NCI-H345 (cell line): Measurements from ENCODE around the gene PYGO2.

Source experiments
- DNase-seq: peaks from one replicate; lab custom pipeline; 2025; lab: John Stamatoyannopoulos, UW

The PYGO2 gene

DNA sequence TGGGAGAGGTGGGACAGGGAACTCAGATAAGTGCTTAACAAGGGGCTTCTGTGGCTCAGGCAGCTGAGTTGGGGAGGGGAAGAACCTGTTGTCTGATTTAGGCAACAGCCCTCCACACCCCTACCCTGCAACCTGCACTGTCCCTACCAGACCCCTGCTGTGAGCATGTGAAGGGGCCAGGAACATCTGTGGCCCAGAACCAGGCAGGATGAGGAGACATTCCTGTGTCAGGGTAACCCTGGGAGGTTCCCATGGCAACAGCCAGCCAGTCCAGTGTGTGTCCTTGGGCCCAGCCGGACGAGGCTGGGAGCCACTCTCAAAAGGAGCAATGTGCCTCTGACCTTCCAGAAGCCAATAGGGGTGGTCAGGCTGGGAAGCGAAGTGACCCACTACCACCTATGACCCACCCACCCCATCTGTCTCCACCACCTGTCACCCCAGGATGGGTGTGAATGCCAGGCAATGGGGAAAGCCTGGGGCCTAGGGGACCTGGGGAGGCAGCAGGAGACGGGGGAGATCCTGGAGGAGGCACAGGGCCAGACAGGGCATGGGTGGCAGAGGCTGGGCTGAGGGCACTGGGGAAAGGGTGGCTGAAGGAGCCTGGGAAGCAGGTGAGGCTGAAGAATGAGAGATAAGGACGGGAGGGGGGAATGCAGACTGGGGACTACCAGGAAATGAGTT is 20.1 kb downstream of the PYGO2 start:
- DNase-seq: no peak

DNA sequence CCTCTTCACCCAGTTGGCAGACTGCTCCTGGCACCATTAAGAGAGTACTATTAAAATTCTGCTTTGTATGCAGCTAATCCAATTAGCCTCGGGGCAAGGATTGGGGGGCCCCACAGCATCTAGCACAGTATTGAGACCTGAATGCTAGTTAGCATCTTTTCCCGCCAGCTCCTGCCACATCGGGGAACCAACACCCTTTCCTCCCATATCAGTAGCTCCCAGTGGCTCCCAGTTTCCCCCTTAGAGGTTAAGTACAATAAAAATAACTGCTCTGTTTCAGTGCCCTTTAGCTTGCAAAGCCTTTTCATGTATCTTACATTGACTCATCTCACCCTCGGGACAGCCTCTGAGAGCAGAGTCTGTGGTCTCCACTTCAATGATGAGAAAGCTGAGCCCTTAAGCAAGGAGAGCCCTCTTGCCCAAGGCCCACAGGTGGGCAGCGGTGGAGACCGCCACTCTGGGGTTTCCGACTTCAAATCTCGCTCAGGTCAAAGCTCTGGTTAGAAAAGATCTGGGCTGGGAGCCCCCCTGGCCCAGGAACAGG is 20.9 kb downstream of the PYGO2 start:
- no peak for DNase-seq

- DNase-seq: no peak
Measured at GRCh38 chr1:154940213-154940560, 21.4 kb downstream of the PYGO2 start.

DNA sequence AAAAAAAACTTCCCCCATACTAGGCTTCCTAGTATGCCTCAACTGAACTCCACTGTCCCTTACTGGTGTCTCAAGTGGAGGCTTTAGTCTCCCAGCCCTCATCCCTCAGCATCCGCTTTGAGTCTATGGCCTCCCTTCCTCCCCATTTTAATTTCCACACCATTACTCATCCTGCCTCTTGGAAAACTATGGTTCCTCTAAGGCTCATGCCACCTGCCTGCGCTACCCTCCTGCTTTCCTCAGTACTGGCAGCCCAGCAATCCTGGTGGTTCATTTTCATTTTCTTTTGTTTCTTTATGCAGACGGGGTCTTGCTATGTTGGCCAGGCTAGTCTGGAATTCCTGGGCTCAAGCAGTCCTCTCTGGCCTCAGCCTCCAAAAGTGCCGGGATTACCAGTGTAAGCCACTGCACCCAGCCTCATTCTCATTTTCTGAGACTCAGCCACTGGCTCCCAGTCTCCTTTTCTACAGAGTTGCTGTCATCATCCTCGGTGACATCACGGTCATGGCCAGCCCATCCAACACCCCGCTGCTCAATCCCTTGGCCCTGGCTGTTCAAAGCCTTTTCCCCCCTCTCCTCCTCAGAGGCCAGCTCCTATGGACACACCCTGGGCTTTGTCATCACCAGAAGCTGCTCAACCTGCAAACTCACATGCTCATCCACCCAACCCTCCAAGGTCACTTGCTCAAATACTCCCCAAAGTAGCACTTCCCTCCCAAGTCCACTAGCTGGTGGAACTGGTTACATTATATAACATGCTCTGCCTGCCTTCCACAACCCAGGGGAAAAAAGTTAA is 22.8 kb downstream of the PYGO2 start:
- DNase-seq: no peak

GRCh38 chr1:154937988-154938386 is 23.6 kb downstream of the PYGO2 start:
- no peak for DNase-seq

- DNase-seq: peak; percentile 99
Measured at GRCh38 chr1:154937085-154937987, 24.2 kb downstream of the PYGO2 start.

- peak; percentile 99 for DNase-seq
Measured at GRCh38 chr1:154936555-154937084, 25.0 kb downstream of the PYGO2 start, which contains the start of gene PMVK. PMVK (minus strand) TSS chr1:154936719; CDS start chr1:154936685, 34 bp downstream.

GRCh38 chr1:154935749-154936554 is 25.6 kb downstream of the PYGO2 start:
- no peak for DNase-seq

DNA sequence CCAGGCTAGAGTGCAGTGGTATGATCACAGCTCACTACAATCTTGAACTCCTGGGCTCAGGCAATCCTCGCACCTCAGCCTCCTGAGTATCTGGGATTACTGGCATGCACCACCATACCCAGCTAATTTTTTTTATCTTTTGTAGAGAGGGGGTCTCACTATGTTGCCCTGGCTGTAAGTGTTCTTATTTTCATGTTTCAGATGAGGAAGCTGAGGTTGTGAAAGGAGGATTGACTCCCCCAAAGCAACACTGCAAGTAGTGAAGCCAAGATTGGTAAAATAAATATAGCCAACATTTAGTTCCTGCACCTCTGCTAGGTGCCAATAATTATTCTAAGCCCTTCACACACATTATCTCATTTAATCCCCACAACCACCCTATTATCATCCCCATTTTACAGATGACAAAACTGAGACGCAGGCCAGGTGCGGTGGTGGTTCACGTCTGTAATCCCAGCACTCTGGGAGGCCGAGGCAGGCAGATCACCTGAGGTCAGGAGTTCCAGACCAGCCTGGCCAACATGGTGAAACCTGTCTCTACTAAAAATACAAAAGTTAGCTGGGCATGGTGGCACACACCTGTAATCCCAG is 27.1 kb downstream of the PYGO2 start:
- no peak for DNase-seq

GRCh38 chr1:154931940-154932487 is 29.6 kb downstream of the PYGO2 start:
- no peak for DNase-seq

GRCh38 chr1:154926201-154926600 is 35.4 kb downstream of the PYGO2 start:
- DNase-seq: no peak

DNA sequence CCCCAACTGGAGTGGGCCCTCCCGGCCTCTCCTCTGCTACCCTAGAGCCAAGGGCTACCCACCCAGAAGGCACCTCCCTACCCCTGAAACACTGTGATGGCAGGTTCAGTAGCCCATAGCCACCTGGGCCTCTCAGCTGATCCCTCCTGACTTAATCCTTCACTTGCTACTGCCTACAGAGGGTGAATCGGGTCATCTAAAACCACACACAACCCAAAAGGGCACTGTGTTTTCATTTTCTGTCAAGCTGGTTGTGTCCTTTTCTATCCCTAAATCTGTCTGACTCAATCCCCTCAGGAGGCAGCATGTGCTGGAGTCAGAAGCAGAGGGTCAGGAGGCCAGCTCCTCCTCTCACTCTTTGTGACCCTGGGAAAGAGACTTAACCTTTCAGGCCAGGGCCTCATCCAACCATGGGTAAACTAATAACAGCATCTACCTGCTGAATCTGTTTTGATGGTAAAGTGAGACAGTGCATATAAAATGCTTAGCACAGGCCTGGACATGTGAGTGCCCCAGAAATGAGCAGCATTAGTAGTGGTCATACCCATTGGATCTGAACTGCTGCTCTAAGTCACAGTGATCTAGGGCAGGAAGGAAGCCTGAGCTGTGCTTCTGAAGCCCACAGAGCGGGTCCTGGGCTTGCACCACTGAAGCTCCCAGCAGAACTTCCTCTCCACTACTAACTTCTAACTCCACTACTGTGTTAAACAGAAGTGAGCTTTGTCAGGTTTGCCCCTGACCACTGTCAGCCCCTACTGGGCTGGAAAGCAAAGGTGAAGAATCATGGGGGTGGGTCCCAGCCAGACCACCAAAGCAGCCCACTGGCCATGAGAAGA is 36.0 kb downstream of the PYGO2 start:
- no peak for DNase-seq

- no peak for DNase-seq
Measured at GRCh38 chr1:154923695-154924094, 37.9 kb downstream of the PYGO2 start.

DNA sequence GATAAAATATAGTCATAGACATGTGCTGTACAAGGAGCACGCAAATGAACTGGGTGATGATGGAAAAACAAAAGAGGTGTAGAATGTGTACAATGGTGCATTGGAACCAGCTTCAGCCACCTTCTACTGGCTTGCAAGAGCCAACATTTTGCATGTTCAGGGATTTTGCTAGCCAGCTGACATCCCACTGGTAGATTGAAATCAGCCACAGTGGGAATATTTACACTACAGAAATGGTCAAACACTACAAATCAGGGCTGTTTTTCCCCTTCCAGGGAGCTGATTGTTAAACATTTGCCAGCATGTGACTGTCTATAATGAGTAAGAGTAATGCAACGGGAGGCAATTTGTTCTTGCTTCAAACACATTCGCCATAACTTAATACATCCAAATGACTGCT is 48.3 kb downstream of the PYGO2 start:
- DNase-seq: peak; percentile 53

- no peak for DNase-seq
Measured at GRCh38 chr1:154912755-154913154, 48.8 kb downstream of the PYGO2 start.

GRCh38 chr1:154911691-154912550 is 49.7 kb downstream of the PYGO2 start:
- DNase-seq: no peak

- no peak for DNase-seq
Measured at GRCh38 chr1:154910851-154911250, 50.7 kb downstream of the PYGO2 start.

GRCh38 chr1:154908937-154909336 is 52.6 kb downstream of the PYGO2 start:
- DNase-seq: no peak
